MM.1S (cell line): Measurements from ENCODE around the gene TAAR2.

Experiments used
- EZH2 ChIP-seq: fragments of 300-600 bp; sonication (generic); optimal IDR thresholded peaks from 2 replicates; pipeline ENCODE3; 2017; ENCODE audit warnings: low read depth, mild to moderate bottlenecking, antibody characterized with exemption, low read length, mixed read lengths
- EZH2phosphoT487 ChIP-seq: fragments of 300-600 bp; sonication (generic); IDR thresholded peaks from 2 replicates; pipeline ENCODE4 v1.6.1; 2018; ENCODE audit warnings: antibody characterized with exemption, low read length
- TF ChIP-seq, protein P1 (sequence below): fragments of 300-600 bp; sonication (generic); IDR thresholded peaks from 2 replicates; pipeline ENCODE4 v1.5.1; 2016; ENCODE audit warnings: antibody characterized with exemption, low read length, mixed read lengths

DNA sequence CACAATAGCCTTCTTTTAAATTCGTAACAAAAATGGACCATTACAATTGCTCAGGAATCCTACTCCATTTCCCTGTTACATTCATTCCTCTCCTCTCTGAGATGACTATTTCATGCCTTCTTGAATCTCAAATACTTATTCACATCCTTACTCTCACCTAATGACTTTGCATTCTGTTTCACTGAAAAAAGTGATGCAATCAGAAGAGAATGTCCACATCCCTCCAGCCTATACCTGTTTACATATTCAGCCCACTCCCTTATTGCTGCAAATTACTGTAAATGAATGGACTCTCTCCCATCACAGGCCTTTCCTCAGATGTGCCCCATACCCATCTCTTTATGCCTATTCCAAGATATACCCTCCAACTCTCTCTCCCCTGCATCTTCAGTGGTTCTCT lies 26.4 kb upstream of the TAAR2 start:
- TF ChIP-seq, protein P1, sequence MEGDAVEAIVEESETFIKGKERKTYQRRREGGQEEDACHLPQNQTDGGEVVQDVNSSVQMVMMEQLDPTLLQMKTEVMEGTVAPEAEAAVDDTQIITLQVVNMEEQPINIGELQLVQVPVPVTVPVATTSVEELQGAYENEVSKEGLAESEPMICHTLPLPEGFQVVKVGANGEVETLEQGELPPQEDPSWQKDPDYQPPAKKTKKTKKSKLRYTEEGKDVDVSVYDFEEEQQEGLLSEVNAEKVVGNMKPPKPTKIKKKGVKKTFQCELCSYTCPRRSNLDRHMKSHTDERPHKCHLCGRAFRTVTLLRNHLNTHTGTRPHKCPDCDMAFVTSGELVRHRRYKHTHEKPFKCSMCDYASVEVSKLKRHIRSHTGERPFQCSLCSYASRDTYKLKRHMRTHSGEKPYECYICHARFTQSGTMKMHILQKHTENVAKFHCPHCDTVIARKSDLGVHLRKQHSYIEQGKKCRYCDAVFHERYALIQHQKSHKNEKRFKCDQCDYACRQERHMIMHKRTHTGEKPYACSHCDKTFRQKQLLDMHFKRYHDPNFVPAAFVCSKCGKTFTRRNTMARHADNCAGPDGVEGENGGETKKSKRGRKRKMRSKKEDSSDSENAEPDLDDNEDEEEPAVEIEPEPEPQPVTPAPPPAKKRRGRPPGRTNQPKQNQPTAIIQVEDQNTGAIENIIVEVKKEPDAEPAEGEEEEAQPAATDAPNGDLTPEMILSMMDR = no peak
- TF ChIP-seq EZH2 (no peak), EZH2phosphoT487 (no peak)
